Muscle of arm (tissue), 12 donors: ENCODE data around the gene RIF1. TPM values are rescaled to one million over a fixed set of nuclear protein-coding genes. Genes with fewer than 3 reads are reported as not detected.

ENCODE experiments used
- DNase-seq: peaks from one replicate; pipeline ENCODE4 v3.0.0-alpha.2; 2013
- polyA plus RNA-seq, 12 donors: library from polyadenylated mRNA; unstranded; fragments of 120-200 nt; gene quantifications; one replicate each; pipeline ENCODE4 v1.2.1, GENCODE V29; 2013; ENCODE audit not compliant: insufficient read length in 12 of 12

The RIF1 gene
- polyA plus RNA-seq, 12 donors = 41.6 to 169 (median 65.5) TPM; not detected in 1

- no peak for DNase-seq
Measured at GRCh38 chr2:151506170-151506569, 96.5 kb downstream of the RIF1 start.

- DNase-seq = no peak
Measured at GRCh38 chr2:151508519-151508918, 98.8 kb downstream of the RIF1 start.

- no peak for DNase-seq
Measured at GRCh38 chr2:151518802-151519201, 109.1 kb downstream of the RIF1 start.

GRCh38 chr2:151520976-151521375 lies 111.3 kb downstream of the RIF1 start:
- DNase-seq = no peak

- no peak for DNase-seq
Measured at GRCh38 chr2:151522556-151522955, 112.9 kb downstream of the RIF1 start.

GRCh38 chr2:151523850-151524249 lies 114.1 kb downstream of the RIF1 start:
- no peak for DNase-seq

GRCh38 chr2:151525821-151526373 lies 116.2 kb downstream of the RIF1 start:
- DNase-seq = no peak

GRCh38 chr2:151526572-151527090 lies 116.9 kb downstream of the RIF1 start:
- no peak for DNase-seq

Other genes starting within 250 kb of the RIF1 start
- gene RBM43, start 148.0 kb upstream of the RIF1 start, polyA plus RNA-seq = 100 to 1,000 TPM in 1 of 12 donors, 10 to 100 TPM in 9, 1 to 10 TPM in 2; 8.6 to 101 (median 11.8) TPM
- 10 to 100 TPM in 3 of 12 donors, 1 to 10 TPM in 8, not detected in 1; 4.9 to 12.9 (median 8.0) TPM for gene NMI, start 120.2 kb upstream of the RIF1 start, polyA plus RNA-seq
- 10 to 100 TPM in 10 of 12 donors, 1 to 10 TPM in 1, not detected in 1; 8.9 to 32.4 (median 16.1) TPM for gene TNFAIP6, start 52.3 kb upstream of the RIF1 start, polyA plus RNA-seq